GM10248 (cell line): ENCODE results near the gene SWI5.

Experiments used
- CTCF ChIA-PET: fragments of 300-600 bp; sonication (Branson Sonifier 250); formaldehyde crosslinking; extraction: SDS; loops from one replicate; lab custom pipeline; 2021; ENCODE audit warnings: antibody characterized with exemption; lab: Yijun Ruan, JAX
- POLR2A ChIA-PET: fragments of 350-650 bp; sonication (Branson Sonifier 250); formaldehyde crosslinking; extraction: SDS; loops from one replicate; lab custom pipeline; 2020; ENCODE audit warnings: antibody characterized with exemption; lab: Yijun Ruan, JAX
- DNase-seq: peaks from one replicate; pipeline ENCODE4 v3.0.0; 2012; ENCODE audit errors: extremely low spot score
- CTCF ChIP-seq: IDR thresholded peaks from 2 replicates; pipeline ENCODE4 v1.5.1; 2012; ENCODE audit warnings: mild to moderate bottlenecking, low read depth; ENCODE audit errors: extremely low read depth, missing control alignments, control extremely low read depth

SWI5 gene

DNA sequence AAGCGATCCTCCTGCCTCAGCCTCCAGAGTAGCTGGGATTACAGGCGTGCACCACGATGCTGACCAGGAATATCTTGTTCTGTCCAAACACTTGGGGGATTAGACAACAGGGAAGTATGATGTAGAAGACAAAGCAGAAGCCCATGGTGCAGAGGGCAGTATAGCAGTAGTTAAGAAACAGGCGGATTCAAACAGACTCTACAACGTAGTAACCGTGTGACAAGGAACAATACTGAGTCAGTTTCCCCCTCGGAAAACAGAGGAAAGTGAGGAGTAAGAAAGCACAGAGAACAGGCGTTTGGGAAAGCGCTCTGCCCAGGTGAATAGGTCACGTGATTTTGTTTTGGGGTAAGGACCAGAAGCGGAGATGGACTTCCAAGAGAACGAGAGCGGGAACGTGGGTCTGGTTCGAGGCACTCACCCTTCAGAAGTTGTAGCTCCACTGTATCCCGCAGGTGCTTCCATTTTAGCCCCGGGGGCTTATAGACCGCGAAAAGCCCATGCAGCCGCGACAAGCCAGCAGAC lies 45.9 kb downstream of the SWI5 start:
- CTCF ChIA-PET = interaction anchor here (1.0 to 1.5 kb wide), 5 partner anchors 8 to 197 kb away, joined by 3 to 5 read pairs (median 4); no protein-coding TSS in a partner anchor
- no peak for TF ChIP-seq CTCF
- no peak for DNase-seq
- POLR2A ChIA-PET = interaction anchor here (0.9 kb wide), 1 partner anchor 46 kb away, joined by 3 read pairs; the partner anchor contains the start of genes GOLGA2 and SWI5

DNA sequence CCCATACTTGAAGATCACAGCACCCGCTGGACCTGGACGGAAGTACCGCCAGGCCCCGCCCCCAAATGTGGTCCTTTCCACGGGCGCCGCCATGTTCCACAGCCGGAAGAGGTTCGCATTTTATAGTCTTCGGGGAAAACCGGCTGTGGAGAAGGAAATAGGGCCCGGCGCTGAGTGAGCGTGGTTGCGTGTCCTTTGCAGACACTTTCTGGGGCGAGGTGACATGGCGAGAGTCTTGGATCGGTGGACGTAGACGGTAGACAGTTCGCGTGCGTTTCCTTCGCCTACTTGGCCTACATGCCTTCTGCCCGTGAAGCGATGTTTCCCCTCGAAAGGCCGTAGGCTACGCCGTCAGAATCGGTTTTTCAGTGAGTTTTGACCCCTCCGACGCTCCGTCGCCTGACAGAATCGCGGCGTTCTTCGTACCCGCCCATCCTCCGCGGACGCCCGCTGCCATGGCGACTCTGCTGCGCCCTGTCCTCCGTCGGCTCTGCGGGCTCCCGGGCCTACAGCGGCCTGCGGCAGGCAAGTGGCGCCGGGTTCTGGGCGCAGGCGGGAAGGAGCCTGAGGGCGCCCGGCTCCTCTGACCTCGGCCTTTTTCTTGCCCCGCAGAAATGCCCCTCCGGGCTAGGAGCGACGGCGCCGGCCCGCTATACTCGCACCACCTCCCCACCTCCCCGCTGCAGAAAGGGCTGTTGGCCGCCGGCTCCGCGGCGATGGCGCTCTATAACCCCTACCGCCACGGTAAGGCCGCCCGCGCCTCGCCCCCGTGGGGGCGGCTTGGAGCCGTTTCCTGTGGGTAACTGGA lies 46.5 kb downstream of the SWI5 start, which contains the start of the genes COQ4 and TRUB2:
Gene COQ4 (plus strand): TSS at position 436 of the 808 bp plus-strand sequence. CDS start 20 bp downstream, at position 456.
Gene TRUB2 (minus strand): TSS at position 44 of the 808 bp plus-strand sequence. CDS start 39 bp downstream, at position 5.
- POLR2A ChIA-PET = no interaction called here
- no peak for TF ChIP-seq CTCF
- CTCF ChIA-PET = interaction anchor here (1.3 to 1.5 kb wide), 2 partner anchors 14 to 40 kb away, joined by 3 to 4 read pairs; no protein-coding TSS in a partner anchor
- DNase-seq = peak; percentile 96

DNA sequence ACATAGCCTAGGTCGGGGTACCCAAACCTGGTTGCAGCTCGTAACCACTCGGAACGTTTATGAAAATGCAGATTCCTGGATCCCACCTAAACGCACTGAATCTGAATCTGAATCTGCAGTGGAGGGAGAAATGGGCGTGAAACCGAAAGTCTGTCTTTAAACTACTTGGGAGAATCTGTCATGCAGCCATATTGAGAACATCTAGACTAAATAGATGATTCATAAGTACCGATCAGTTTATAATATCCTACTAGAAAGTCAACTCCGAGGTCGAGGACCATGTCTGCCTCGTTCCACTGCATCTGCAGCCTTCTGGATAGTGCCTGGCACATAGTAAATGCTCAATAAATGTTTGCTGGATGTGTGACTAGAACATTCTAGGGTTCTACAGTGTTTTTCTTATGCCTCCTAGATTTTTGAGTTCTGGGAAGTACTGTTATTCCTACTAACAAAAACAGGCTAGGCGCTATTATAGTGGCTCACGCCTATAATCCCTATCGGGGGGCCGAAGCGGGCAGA lies 47.2 kb downstream of the SWI5 start:
- ChIA-PET CTCF (interaction anchor here (2.4 kb wide), 1 partner anchor 39 kb away, joined by 10 read pairs; no protein-coding TSS in a partner anchor), POLR2A (interaction anchor here (0.5 kb wide), 1 partner anchor 10 kb away, joined by 4 read pairs; no protein-coding TSS in a partner anchor)
- no peak for DNase-seq
- no peak for TF ChIP-seq CTCF

DNA sequence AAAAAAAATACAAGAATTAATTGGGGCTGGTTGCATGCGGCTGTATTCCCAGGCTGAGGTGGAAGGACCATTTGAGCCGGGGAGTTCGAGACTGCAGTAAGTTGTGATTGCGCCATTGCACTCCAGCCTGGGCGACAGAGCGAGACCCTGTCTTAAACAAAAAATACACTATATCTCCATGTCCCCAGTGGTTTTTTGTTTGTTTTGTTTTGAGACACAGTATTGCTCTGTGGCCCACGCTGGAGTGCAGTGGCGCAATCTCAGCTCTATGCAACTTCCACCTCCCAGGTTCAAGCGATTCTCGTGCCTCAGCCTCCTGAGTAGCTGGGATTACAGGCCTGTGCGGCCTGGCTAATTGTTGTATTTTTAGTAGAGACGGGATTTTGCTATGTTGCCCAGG lies 47.7 kb downstream of the SWI5 start:
- no peak for DNase-seq
- POLR2A ChIA-PET = interaction anchor here (0.6 kb wide), 1 partner anchor 315 kb away, joined by 3 read pairs; no protein-coding TSS in a partner anchor
- CTCF ChIA-PET = interaction anchor here (2.4 kb wide), 1 partner anchor 38 kb away, joined by 10 read pairs; no protein-coding TSS in a partner anchor
- TF ChIP-seq CTCF = no peak

- DNase-seq = no peak
- ChIA-PET CTCF (interaction anchor here (1.3 to 2.4 kb wide), 3 partner anchors 17 to 115 kb away, joined by 3 to 10 read pairs (median 5); no protein-coding TSS in a partner anchor), POLR2A (interaction anchor here (0.6 kb wide), 1 partner anchor 315 kb away, joined by 3 read pairs; no protein-coding TSS in a partner anchor)
- no peak for TF ChIP-seq CTCF
These were observed 48.3 kb downstream of the SWI5 start for GRCh38 chr9:128324401-128324800.

DNA sequence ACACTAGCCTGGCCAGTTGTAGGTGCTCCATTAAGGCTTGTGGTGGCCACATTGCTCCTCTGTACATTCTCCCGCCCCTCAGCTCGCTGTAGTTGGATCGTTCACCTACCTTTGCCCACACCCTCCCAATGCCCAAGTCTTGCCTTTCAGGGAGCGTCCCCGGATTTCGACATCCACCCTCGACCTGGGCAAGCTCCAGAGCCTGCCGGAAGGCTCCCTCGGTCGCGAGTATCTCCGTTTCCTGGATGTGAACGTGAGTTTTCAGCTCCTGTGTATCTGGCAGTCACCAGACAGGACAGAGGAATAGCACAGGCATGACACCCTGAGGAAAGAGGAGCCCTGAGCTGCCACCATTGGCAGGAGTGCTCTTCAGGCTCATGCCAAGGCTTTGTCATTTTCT lies 49.6 kb downstream of the SWI5 start:
- TF ChIP-seq CTCF = no peak
- ChIA-PET POLR2A (no interaction called here), CTCF (interaction anchor here (1.1 to 2.4 kb wide), 4 partner anchors 11 to 113 kb away, joined by 3 to 10 read pairs (median 4); no protein-coding TSS in a partner anchor)
- DNase-seq = no peak
